GM12865 (cell line): Measurements from ENCODE around the gene ST6GALNAC1.

Experiments
- DNase-seq: peaks from one replicate; pipeline ENCODE4 v3.0.0; 2010; ENCODE audit warnings: low read depth
- H3K4me3 ChIP-seq: 2 replicates; pipeline ENCODE4 v1.5.1; 2011; ENCODE audit warnings: mild to moderate bottlenecking, low read depth, low read length, control low read depth
- CTCF ChIP-seq: IDR thresholded peaks from 2 replicates; pipeline ENCODE4 v1.5.1; 2011; ENCODE audit warnings: low read length, control low read depth, low read depth, inconsistent platforms; ENCODE audit not compliant: insufficient read depth; ENCODE audit errors: missing control alignments

ST6GALNAC1 gene

GRCh38 chr17:76683011-76683755 lies 39.6 kb upstream of the ST6GALNAC1 start:
- no peak overlapping the region for H3K4me3 ChIP-seq
- DNase-seq, result no peak
- TF ChIP-seq CTCF, result peak; percentile 6

- no peak overlapping the region for H3K4me3 ChIP-seq
- no peak for DNase-seq
- no peak for TF ChIP-seq CTCF
These were observed 38.7 kb upstream of the ST6GALNAC1 start for GRCh38 chr17:76682296-76682695.

- peak; percentile 88 for TF ChIP-seq CTCF
- DNase-seq, result peak; percentile 76
These were observed 37.9 kb upstream of the ST6GALNAC1 start for GRCh38 chr17:76681222-76682137.

GRCh38 chr17:76679239-76679638 lies 35.7 kb upstream of the ST6GALNAC1 start:
- H3K4me3 ChIP-seq, result no peak overlapping the region
- DNase-seq, result no peak
- no peak for TF ChIP-seq CTCF

More at GRCh38 chr17:76681222-76682137, 37.9 kb upstream of the ST6GALNAC1 start:
- no peak overlapping the region for H3K4me3 ChIP-seq

GRCh38 chr17:76678330-76678729 lies 34.8 kb upstream of the ST6GALNAC1 start:
- no peak overlapping the region for H3K4me3 ChIP-seq
- DNase-seq, result peak; percentile 17
- no peak for TF ChIP-seq CTCF

- H3K4me3 ChIP-seq, result no peak overlapping the region
- TF ChIP-seq CTCF, result no peak
- DNase-seq, result no peak
These were observed 33.8 kb upstream of the ST6GALNAC1 start for GRCh38 chr17:76677406-76677805.
